ENCODE results near the gene PTGIS.

DNA sequence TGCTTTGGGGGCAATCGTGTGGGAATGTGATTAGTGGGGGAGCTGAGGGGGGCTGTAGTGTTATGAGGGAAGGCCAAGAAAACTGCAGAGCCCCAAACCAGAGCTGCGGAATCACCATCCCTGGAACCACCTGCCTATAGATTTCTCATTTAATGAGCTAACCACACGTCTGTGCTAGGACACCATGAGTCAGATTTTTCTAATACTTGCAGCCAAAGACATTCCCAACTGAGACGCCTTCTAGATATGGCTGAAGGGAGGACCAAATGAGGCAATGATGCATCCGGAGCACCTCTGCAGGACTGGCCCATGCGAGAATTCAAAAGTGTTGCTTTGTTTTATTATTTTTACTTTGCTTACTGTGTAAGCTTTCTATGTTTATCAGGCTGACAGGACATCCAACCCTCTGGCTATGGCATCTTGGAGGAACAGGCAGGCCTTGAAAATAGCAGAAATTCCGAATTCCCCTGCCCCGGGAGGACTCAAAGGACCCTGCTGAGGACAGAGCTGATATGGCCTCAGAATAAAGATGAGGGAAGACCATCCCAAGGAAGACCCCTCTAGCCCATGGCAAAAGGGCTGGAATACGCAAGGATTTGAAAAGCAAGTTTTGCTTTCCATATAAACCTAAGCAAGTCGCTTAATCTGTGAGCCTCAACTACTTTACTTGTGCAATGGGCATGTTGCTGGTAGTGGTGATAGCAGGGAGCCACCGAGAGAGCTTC lies 3.1 kb upstream of the PTGIS start:
- TF ChIP-seq, protein P1, sequence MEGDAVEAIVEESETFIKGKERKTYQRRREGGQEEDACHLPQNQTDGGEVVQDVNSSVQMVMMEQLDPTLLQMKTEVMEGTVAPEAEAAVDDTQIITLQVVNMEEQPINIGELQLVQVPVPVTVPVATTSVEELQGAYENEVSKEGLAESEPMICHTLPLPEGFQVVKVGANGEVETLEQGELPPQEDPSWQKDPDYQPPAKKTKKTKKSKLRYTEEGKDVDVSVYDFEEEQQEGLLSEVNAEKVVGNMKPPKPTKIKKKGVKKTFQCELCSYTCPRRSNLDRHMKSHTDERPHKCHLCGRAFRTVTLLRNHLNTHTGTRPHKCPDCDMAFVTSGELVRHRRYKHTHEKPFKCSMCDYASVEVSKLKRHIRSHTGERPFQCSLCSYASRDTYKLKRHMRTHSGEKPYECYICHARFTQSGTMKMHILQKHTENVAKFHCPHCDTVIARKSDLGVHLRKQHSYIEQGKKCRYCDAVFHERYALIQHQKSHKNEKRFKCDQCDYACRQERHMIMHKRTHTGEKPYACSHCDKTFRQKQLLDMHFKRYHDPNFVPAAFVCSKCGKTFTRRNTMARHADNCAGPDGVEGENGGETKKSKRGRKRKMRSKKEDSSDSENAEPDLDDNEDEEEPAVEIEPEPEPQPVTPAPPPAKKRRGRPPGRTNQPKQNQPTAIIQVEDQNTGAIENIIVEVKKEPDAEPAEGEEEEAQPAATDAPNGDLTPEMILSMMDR (conservative IDR thresholded peaks at IDR 0.05; ENCODE audit: low read depth, low read length) = no peak
- TF ChIP-seq CHD1 (IDR thresholded peaks at IDR 0.05; ENCODE audit: low read depth, low read length) = no peak
- no peak for TF ChIP-seq RCOR1 (IDR thresholded peaks at IDR 0.05; ENCODE audit: insufficient replicate concordance, low read length)
- no peak for TF ChIP-seq POLR2A (IDR thresholded peaks at IDR 0.05; ENCODE audit: low read depth, low read length)
- TF ChIP-seq CEBPB (IDR thresholded peaks at IDR 0.05; ENCODE audit: low read depth, low read length) = 0 out of 2 replicates have a peak, but pooled peaks have one; percentile 10
- no peak for TF ChIP-seq SMC3 (IDR thresholded peaks at IDR 0.05; ENCODE audit: low read depth, low read length)
- TF ChIP-seq, protein P2, sequence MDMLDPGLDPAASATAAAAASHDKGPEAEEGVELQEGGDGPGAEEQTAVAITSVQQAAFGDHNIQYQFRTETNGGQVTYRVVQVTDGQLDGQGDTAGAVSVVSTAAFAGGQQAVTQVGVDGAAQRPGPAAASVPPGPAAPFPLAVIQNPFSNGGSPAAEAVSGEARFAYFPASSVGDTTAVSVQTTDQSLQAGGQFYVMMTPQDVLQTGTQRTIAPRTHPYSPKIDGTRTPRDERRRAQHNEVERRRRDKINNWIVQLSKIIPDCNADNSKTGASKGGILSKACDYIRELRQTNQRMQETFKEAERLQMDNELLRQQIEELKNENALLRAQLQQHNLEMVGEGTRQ (IDR thresholded peaks at IDR 0.05; ENCODE audit: low read depth, low read length) = no peak
- no peak for TF ChIP-seq RAD21 (IDR thresholded peaks at IDR 0.05; ENCODE audit: low read length)
- no peak for TF ChIP-seq FOS (IDR thresholded peaks at IDR 0.05; ENCODE audit: low read depth, low read length)
